ENCODE data around the gene RLF.
A peak's percentile ranks its signal among the peaks of the same experiment; 100 is the strongest.
"Not testable (repeated sequence)": the region's sequence is repeated elsewhere in the genome, so short reads cannot be mapped to it uniquely, and the experiment has no call there.

RLF gene

GRCh38 chr1:40160806-40161124, 422 bp upstream of the RLF start:
- no peaks in the 10 kb centered on the region for H3K27me3 ChIP-seq (replicated peaks)
- peak overlapping the region; percentile 91 for H3K4me3 ChIP-seq (ENCODE audit: low read depth, low read length)
- DNase-seq = no peak
- in situ Hi-C loops (cut with HindIII; ENCODE audit: low pct_ligation_motif_present, low sequenced_read_pairs) = no loop called here
- no peak for TF ChIP-seq CTCF (IDR thresholded peaks at IDR 0.05; ENCODE audit: low read depth, low read length, missing control alignments)
- H3K27ac ChIP-seq = peak overlapping the region; percentile 98
- peaks cover 2% of the 10 kb centered on the region for H3K36me3 ChIP-seq (replicated peaks)

- peak; percentile 20 for TF ChIP-seq CTCF (IDR thresholded peaks at IDR 0.05; ENCODE audit: low read depth, low read length, missing control alignments)
- DNase-seq = no peak
These were observed 756 bp downstream of the RLF start for GRCh38 chr1:40161888-40162397.

DNA sequence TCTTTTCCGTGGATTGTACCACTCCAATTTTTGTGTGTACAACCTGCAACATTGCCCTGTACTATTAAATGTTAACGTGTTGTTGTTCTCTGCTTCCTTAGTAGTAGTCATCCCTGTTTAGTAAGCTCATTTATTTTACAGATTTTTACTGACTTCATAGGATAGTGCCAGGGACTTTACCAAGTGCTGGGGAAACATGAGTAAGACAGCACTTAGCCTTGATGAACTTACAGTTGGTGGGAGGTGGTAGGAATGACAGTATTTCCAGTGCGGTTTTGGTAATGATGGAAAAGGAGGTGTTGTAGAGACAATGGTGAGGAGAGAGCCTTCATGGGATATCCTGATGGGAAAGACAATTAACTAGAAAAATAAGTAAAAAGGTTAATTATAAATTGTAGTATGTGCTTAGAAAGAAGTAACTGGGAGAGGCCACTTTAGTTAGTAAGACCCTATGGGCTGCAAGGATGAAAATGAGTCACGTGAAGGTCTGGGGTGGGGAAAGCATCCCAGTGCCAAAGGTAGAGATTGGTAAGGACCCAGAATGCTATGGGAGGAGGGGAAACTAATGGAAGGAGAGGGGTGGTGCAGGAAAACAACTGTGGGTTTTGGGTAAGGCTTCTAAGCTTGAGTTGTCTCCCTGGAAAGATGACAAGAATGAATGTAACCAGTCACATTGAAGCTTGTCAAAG, 1.7 kb downstream of the RLF start:
- DNase-seq = no peak

More at GRCh38 chr1:40161888-40162397, 756 bp downstream of the RLF start:
- peak overlapping the region; percentile 91 for H3K4me3 ChIP-seq (ENCODE audit: low read depth, low read length)
- H3K36me3 ChIP-seq (replicated peaks) = peaks cover 2% of the 10 kb centered on the region
- peak overlapping the region; percentile 98 for H3K27ac ChIP-seq
- in situ Hi-C loops (cut with HindIII; ENCODE audit: low pct_ligation_motif_present, low sequenced_read_pairs) = no loop called here
- no peaks in the 10 kb centered on the region for H3K27me3 ChIP-seq (replicated peaks)

GRCh38 chr1:40167317-40167716, 6.1 kb downstream of the RLF start:
- DNase-seq = no peak
- TF ChIP-seq CTCF (IDR thresholded peaks at IDR 0.05; ENCODE audit: low read depth, low read length, missing control alignments) = no peak
- no peak overlapping the region for H3K27ac ChIP-seq
- no peaks in the 10 kb centered on the region for H3K36me3 ChIP-seq (replicated peaks)
- no peak overlapping the region for H3K4me3 ChIP-seq (ENCODE audit: low read depth, low read length)
- no peaks in the 10 kb centered on the region for H3K27me3 ChIP-seq (replicated peaks)
- in situ Hi-C loops (cut with HindIII; ENCODE audit: low pct_ligation_motif_present, low sequenced_read_pairs) = no loop called here

More for the DNA sequence above, 1.7 kb downstream of the RLF start:
- in situ Hi-C loops (cut with HindIII; ENCODE audit: low pct_ligation_motif_present, low sequenced_read_pairs) = no loop called here
- H3K27ac ChIP-seq = peak overlapping the region; percentile 98
- H3K27me3 ChIP-seq (replicated peaks) = no peaks in the 10 kb centered on the region
- H3K4me3 ChIP-seq (ENCODE audit: low read depth, low read length) = peak overlapping the region; percentile 91
- peaks cover 2% of the 10 kb centered on the region for H3K36me3 ChIP-seq (replicated peaks)
- no peak for TF ChIP-seq CTCF (IDR thresholded peaks at IDR 0.05; ENCODE audit: low read depth, low read length, missing control alignments)

GRCh38 chr1:40171036-40171435, 9.8 kb downstream of the RLF start:
- Histone ChIP-seq H3K4me3 (ENCODE audit: low read depth, low read length) (no peak overlapping the region), H3K27me3 (replicated peaks) (no peaks in the 10 kb centered on the region), H3K36me3 (replicated peaks) (no peaks in the 10 kb centered on the region), H3K27ac (no peak overlapping the region)
- no peak for DNase-seq
- no peak for TF ChIP-seq CTCF (IDR thresholded peaks at IDR 0.05; ENCODE audit: low read depth, low read length, missing control alignments)
- in situ Hi-C loops (cut with HindIII; ENCODE audit: low pct_ligation_motif_present, low sequenced_read_pairs) = no loop called here

GRCh38 chr1:40174788-40175187, 13.6 kb downstream of the RLF start:
- Histone ChIP-seq H3K36me3 (replicated peaks) (no peaks in the 10 kb centered on the region), H3K4me3 (ENCODE audit: low read depth, low read length) (no peak overlapping the region), H3K27me3 (replicated peaks) (no peaks in the 10 kb centered on the region), H3K27ac (no peak overlapping the region)
- no peak for TF ChIP-seq CTCF (IDR thresholded peaks at IDR 0.05; ENCODE audit: low read depth, low read length, missing control alignments)
- in situ Hi-C loops (cut with HindIII; ENCODE audit: low pct_ligation_motif_present, low sequenced_read_pairs) = no loop called here
- DNase-seq = no peak

- in situ Hi-C loops (cut with HindIII; ENCODE audit: low pct_ligation_motif_present, low sequenced_read_pairs); H3K4me3 ChIP-seq (ENCODE audit: low read depth, low read length); DNase-seq; H3K27me3 ChIP-seq (replicated peaks); H3K27ac ChIP-seq; H3K36me3 ChIP-seq (replicated peaks): not testable (repeated sequence)
These were observed 15.8 kb downstream of the RLF start for GRCh38 chr1:40176989-40177388.

Measured in brain microvascular endothelial cell (primary cell).